ENCODE data around the gene CLRN3.

- no peak for TF ChIP-seq ZBTB17 (tag by site-specific recombination; IDR thresholded peaks at IDR 0.05)
- no peak for TF ChIP-seq ZNF354C (tag by site-specific recombination; IDR thresholded peaks at IDR 0.05; ENCODE audit: borderline replicate concordance, low read depth)
- no peak for TF ChIP-seq ZNF112 (tag by site-specific recombination; IDR thresholded peaks at IDR 0.05)
These were observed 24.1 kb upstream of the CLRN3 start for GRCh38 chr10:127916826-127917225.

Data from HEK293 (cell line).